Measurements from ENCODE around the gene MVB12B. TPM values are rescaled to one million over a fixed set of nuclear protein-coding genes. Genes with fewer than 3 reads are reported as not detected.

The MVB12B gene
- total RNA-seq, 1 donor from 2014 or later: 0.26 TPM

GRCh38 chr9:126489581-126490213 is 163.1 kb downstream of the MVB12B start:
- TF ChIP-seq CTCF (IDR thresholded peaks at IDR 0.05; ENCODE audit: insufficient read depth, low read length, severe bottlenecking): no peak
- no peaks in the 10 kb centered on the region for H3K36me3 ChIP-seq (ENCODE audit: control insufficient read depth, insufficient read depth, low read length)
- no peak for DNase-seq (ENCODE audit: low read depth)
- FAIRE-seq: no peak
- H3K27me3 ChIP-seq (ENCODE audit: control insufficient read depth, insufficient read depth, low read length): peaks cover 3% of the 10 kb centered on the region
- H3K4me3 ChIP-seq (ENCODE audit: low read depth, low read length): no peak overlapping the region

- Histone ChIP-seq H3K27me3 (ENCODE audit: control insufficient read depth, insufficient read depth, low read length) (peaks cover 3% of the 10 kb centered on the region), H3K36me3 (ENCODE audit: control insufficient read depth, insufficient read depth, low read length) (no peaks in the 10 kb centered on the region), H3K4me3 (ENCODE audit: low read depth, low read length) (no peak overlapping the region)
- DNase-seq (ENCODE audit: low read depth) (no peak), FAIRE-seq (no peak)
- no peak for TF ChIP-seq CTCF (IDR thresholded peaks at IDR 0.05; ENCODE audit: insufficient read depth, low read length, severe bottlenecking)
Observed at GRCh38 chr9:126490214-126490631, 163.6 kb downstream of the MVB12B start.

GRCh38 chr9:126490871-126491567 is 164.4 kb downstream of the MVB12B start:
- Histone ChIP-seq H3K36me3 (ENCODE audit: control insufficient read depth, insufficient read depth, low read length) (no peaks in the 10 kb centered on the region), H3K4me3 (ENCODE audit: low read depth, low read length) (no peak overlapping the region), H3K27me3 (ENCODE audit: control insufficient read depth, insufficient read depth, low read length) (peaks cover 3% of the 10 kb centered on the region)
- TF ChIP-seq CTCF (IDR thresholded peaks at IDR 0.05; ENCODE audit: insufficient read depth, low read length, severe bottlenecking): peak; percentile 71
- no peak for FAIRE-seq
- peak; percentile 52 for DNase-seq (ENCODE audit: low read depth)

- no peak for TF ChIP-seq CTCF (IDR thresholded peaks at IDR 0.05; ENCODE audit: insufficient read depth, low read length, severe bottlenecking)
- no peak overlapping the region for H3K4me3 ChIP-seq (ENCODE audit: low read depth, low read length)
- no peaks in the 10 kb centered on the region for H3K36me3 ChIP-seq (ENCODE audit: control insufficient read depth, insufficient read depth, low read length)
- FAIRE-seq (no peak), DNase-seq (ENCODE audit: low read depth) (no peak)
- peaks cover 3% of the 10 kb centered on the region for H3K27me3 ChIP-seq (ENCODE audit: control insufficient read depth, insufficient read depth, low read length)
Observed at GRCh38 chr9:126491568-126491879, 164.9 kb downstream of the MVB12B start.

GRCh38 chr9:126491949-126492348 is 165.3 kb downstream of the MVB12B start:
- no peak for FAIRE-seq
- no peak for TF ChIP-seq CTCF (IDR thresholded peaks at IDR 0.05; ENCODE audit: insufficient read depth, low read length, severe bottlenecking)
- no peak overlapping the region for H3K4me3 ChIP-seq (ENCODE audit: low read depth, low read length)
- H3K36me3 ChIP-seq (ENCODE audit: control insufficient read depth, insufficient read depth, low read length): no peaks in the 10 kb centered on the region
- no peak for DNase-seq (ENCODE audit: low read depth)
- H3K27me3 ChIP-seq (ENCODE audit: control insufficient read depth, insufficient read depth, low read length): peaks cover 3% of the 10 kb centered on the region

Measured in bronchial epithelial cell (primary cell).